SJSA1 (cell line): ENCODE results near the gene ARPC5L. TPM values are rescaled to one million over a fixed set of nuclear protein-coding genes. Genes with fewer than 3 reads are reported as not detected.
A peak's percentile ranks its signal among the peaks of the same experiment; 100 is the strongest.

Source experiments
- DNase-seq, 2 experiments: peaks; one replicate each; pipeline ENCODE4 v3.0.0-alpha.2; 2015 to 2020; ENCODE audit warnings: low spot score in 2 of 2, low read depth in 1 of 2
- H3K27ac ChIP-seq: fragments of 250-450 bp; sonication (Bioruptor Pico); 2 replicates; pipeline ENCODE4 v1.5.1; 2020; ENCODE audit warnings: mild to moderate bottlenecking, moderate library complexity
- H3K27me3 ChIP-seq: fragments of 250-450 bp; sonication (Bioruptor Pico); replicated peaks from 2 replicates; pipeline ENCODE4 v1.5.1; 2020; ENCODE audit warnings: mild to moderate bottlenecking, moderate library complexity
- H3K36me3 ChIP-seq: fragments of 250-450 bp; sonication (Bioruptor Pico); 2 replicates; pipeline ENCODE4 v1.5.1; 2020; ENCODE audit warnings: mild to moderate bottlenecking
- H3K4me1 ChIP-seq: fragments of 250-450 bp; sonication (Bioruptor Pico); replicated peaks from 2 replicates; pipeline ENCODE4 v1.6.1; 2021; ENCODE audit warnings: mild to moderate bottlenecking
- H3K4me3 ChIP-seq: fragments of 250-450 bp; sonication (Bioruptor Pico); 2 replicates; pipeline ENCODE4 v1.5.1; 2020; ENCODE audit warnings: mild to moderate bottlenecking
- H3K9me3 ChIP-seq: fragments of 250-450 bp; sonication (Bioruptor Pico); replicated peaks from 2 replicates; pipeline ENCODE4 v1.5.1; 2020; ENCODE audit warnings: mild to moderate bottlenecking
- total RNA-seq: library from RNA; depleted of rRNA; stranded (reverse); fragments of >200 nt; shearing (Covaris generic); gene quantifications from 2 replicates; pipeline ENCODE4 v1.2.3, GENCODE V29; 2014

ARPC5L gene
- total RNA-seq, 1 experiment from 2014 or later: 41.3 TPM

GRCh38 chr9:124868511-124869465 is 6.9 kb downstream of the ARPC5L start:
- Histone ChIP-seq H3K4me3 (peak overlapping the region; percentile 90), H3K27me3 (no peaks in the 10 kb centered on the region), H3K9me3 (no peaks in the 10 kb centered on the region), H3K27ac (peak overlapping the region; percentile 78), H3K36me3 (peaks cover 50% of the 10 kb centered on the region), H3K4me1 (peaks cover 17% of the 10 kb centered on the region)
- peak; percentile 84 to 85 for DNase-seq

GRCh38 chr9:124869466-124869985 is 7.6 kb downstream of the ARPC5L start:
- Histone ChIP-seq H3K27me3 (no peaks in the 10 kb centered on the region), H3K27ac (peak overlapping the region; percentile 78), H3K36me3 (peaks cover 58% of the 10 kb centered on the region), H3K4me3 (peak overlapping the region; percentile 90), H3K9me3 (no peaks in the 10 kb centered on the region), H3K4me1 (peaks cover 17% of the 10 kb centered on the region)
- peak in 1 of 2 experiments; percentile 31 for DNase-seq

- Histone ChIP-seq H3K27ac (peak overlapping the region; percentile 78; the same call in 1 of the 2 replicates), H3K4me1 (peaks cover 17% of the 10 kb centered on the region), H3K27me3 (no peaks in the 10 kb centered on the region), H3K4me3 (peak overlapping the region; percentile 90), H3K36me3 (peaks cover 63% of the 10 kb centered on the region), H3K9me3 (no peaks in the 10 kb centered on the region)
- DNase-seq: peak in 1 of 2 experiments; percentile 42
Measured at GRCh38 chr9:124869986-124870560, 8.1 kb downstream of the ARPC5L start.

DNA sequence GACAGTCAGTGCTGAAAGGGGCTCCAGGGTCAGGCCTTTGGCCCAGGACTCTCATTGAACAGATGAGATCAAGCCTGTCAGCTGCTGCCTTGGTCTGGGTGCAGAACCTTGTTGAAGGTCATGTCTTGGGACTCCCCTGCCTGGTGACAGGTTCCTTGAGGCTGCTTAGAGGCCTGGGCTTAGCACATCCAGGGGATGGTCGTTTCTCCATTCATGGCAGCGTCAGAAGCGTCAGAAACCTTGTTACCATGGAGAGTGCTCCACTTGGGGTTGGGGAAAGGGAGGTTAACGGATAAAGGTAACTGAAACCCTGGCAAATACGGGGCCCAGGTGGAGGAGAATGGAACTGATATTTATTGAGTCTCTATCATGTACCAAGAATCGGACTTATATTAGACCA is 8.8 kb downstream of the ARPC5L start:
- Histone ChIP-seq H3K36me3 (peaks cover 70% of the 10 kb centered on the region), H3K9me3 (no peaks in the 10 kb centered on the region), H3K4me1 (peaks cover 17% of the 10 kb centered on the region), H3K4me3 (peak overlapping the region; percentile 90), H3K27ac (0 out of 2 replicates have a peak overlapping the region, but pooled peaks have one; percentile 10), H3K27me3 (no peaks in the 10 kb centered on the region)
- no peak for DNase-seq

DNA sequence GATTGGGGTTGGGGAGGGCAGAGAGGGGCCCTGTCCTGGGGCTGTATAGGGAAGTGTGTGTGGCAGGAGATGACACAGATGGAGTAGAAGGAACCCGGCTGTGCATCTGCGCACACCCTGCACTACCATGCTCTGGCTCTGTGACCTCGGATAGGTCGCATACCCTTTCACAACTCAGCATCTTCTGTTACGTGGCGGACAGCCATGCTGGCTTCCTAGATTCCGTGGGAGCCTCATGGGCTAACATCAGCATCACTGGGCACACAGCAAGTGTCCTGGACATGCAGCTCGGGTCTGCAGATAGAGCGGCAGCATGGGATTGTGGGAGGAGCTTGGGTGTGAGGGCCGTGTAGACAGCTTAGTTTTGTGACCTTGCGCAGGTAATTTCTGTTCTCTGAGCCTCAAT is 9.2 kb downstream of the ARPC5L start:
- no peaks in the 10 kb centered on the region for H3K27me3 ChIP-seq
- H3K36me3 ChIP-seq: peaks cover 74% of the 10 kb centered on the region
- no peak overlapping the region for H3K27ac ChIP-seq
- H3K4me1 ChIP-seq: peaks cover 17% of the 10 kb centered on the region
- no peak overlapping the region; the same call in 1 of the 2 replicates for H3K4me3 ChIP-seq
- no peaks in the 10 kb centered on the region for H3K9me3 ChIP-seq
- no peak for DNase-seq

DNA sequence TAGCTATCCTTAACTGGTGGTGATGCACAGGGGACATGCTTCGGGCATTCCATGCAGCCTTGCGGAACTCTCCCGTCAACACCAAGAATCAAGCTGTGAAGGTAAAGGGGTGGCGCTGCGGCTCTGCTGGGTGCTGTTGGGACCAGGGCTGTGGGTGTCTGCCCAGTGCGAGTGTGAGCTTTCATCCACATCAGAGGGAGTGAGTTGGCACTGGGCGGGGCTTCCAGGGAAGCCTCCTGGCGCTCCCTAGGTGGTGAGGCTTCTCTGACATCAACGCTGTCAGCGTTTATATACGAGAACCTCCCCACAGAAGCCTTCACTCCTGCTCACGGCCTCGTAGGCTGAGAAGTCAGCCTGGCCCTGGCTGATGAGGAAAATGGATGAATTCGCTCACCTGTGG is 11.7 kb downstream of the ARPC5L start:
- Histone ChIP-seq H3K27me3 (no peaks in the 10 kb centered on the region), H3K36me3 (peaks cover 96% of the 10 kb centered on the region), H3K4me1 (peaks cover 8% of the 10 kb centered on the region), H3K4me3 (no peak overlapping the region), H3K27ac (no peak overlapping the region), H3K9me3 (no peaks in the 10 kb centered on the region)
- DNase-seq: no peak

DNA sequence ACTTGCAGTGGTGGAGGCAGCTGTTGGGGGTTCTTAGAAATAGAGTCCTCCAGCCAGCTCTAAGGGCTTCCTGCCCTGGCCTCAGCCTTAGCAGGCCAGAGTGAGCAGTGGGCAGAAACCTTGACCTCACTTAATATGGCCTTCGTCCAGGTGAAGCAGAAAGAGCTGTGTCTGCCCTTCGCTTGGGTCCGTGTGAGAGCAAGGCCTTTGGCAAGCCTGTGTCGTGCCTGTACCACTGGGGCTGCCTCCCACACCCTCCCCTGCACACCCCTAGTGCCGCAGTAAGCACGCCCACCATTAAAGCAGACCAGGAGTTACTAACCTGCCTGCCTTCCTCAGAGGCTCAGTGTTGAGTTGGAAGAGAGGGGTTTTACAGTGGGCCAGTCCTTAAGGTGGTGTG is 13.6 kb downstream of the ARPC5L start:
- H3K27ac ChIP-seq: no peak overlapping the region
- no peak for DNase-seq
- H3K36me3 ChIP-seq: peaks cover 94% of the 10 kb centered on the region
- no peaks in the 10 kb centered on the region for H3K9me3 ChIP-seq
- no peaks in the 10 kb centered on the region for H3K27me3 ChIP-seq
- H3K4me1 ChIP-seq: peaks cover 6% of the 10 kb centered on the region
- no peak overlapping the region for H3K4me3 ChIP-seq

- Histone ChIP-seq H3K9me3 (no peaks in the 10 kb centered on the region), H3K4me3 (no peak overlapping the region), H3K36me3 (peaks cover 88% of the 10 kb centered on the region), H3K27ac (no peak overlapping the region), H3K4me1 (no peaks in the 10 kb centered on the region), H3K27me3 (no peaks in the 10 kb centered on the region)
- no peak for DNase-seq
Measured at GRCh38 chr9:124877021-124877782, 15.3 kb downstream of the ARPC5L start.

DNA sequence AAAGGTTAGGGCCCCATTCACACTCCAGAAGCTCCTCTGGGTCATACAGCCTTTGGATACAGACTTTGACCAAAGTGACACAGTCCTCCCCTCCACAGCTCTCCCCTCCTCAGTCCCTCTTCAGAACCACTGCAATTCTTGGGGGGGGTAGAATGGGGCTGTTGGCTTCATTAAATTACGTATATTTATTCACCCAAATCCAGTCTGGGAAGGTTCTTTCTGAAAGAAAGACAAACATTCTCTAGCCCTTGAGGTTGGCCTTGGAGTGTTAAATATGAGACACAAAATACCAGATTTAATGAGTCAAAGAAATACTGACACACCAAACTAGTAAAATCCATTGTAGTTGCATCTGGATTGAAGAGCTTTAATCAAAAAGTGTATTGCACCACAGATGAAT is 16.1 kb downstream of the ARPC5L start:
- H3K4me3 ChIP-seq: no peak overlapping the region
- H3K9me3 ChIP-seq: no peaks in the 10 kb centered on the region
- H3K27ac ChIP-seq: no peak overlapping the region
- H3K27me3 ChIP-seq: no peaks in the 10 kb centered on the region
- no peak for DNase-seq
- H3K4me1 ChIP-seq: no peaks in the 10 kb centered on the region
- peaks cover 80% of the 10 kb centered on the region for H3K36me3 ChIP-seq

DNA sequence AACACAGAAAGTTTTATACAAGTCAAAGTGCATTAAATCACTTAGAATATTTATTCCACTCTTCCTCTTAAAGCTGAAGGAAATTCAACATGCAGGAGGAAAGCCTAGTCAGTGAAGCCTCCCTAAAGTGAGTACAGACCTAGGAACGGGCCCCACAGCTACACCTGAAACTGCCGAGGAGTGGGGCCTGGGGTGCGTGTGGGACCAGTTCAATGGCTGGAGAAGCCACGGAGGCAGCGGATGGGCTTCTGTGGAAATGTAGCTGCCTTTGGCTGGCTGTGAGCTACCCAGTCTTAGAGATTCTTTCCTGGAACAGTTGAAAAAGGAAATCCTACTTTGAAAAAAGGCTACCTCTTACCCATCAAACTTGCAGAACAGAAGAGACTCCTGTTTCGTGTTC is 16.6 kb downstream of the ARPC5L start:
- no peak for DNase-seq

DNA sequence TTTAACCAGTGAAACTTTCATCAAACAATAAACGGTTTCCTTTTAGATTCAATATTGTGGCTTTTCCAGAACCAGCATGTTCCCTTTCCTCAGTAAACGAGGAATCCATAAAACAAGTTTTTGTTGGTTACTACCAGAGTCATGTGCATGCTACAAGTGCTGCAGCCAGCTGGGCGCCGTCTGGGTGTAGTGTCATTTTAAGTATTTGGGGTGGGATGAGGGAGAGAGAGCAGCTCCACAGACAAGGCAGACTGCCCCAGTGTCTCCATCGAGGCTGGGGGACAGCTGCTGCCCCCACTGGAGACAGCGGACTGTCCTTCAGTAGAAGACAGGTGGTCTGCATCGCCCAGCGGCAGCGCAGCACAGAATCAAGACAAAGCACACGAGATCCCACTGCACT is 17.3 kb downstream of the ARPC5L start:
- Histone ChIP-seq H3K27ac (no peak overlapping the region), H3K27me3 (no peaks in the 10 kb centered on the region), H3K4me1 (no peaks in the 10 kb centered on the region), H3K4me3 (no peak overlapping the region), H3K36me3 (peaks cover 68% of the 10 kb centered on the region), H3K9me3 (no peaks in the 10 kb centered on the region)
- no peak for DNase-seq

More for the DNA sequence above, 16.6 kb downstream of the ARPC5L start:
- Histone ChIP-seq H3K9me3 (no peaks in the 10 kb centered on the region), H3K4me1 (no peaks in the 10 kb centered on the region), H3K36me3 (peaks cover 75% of the 10 kb centered on the region), H3K4me3 (no peak overlapping the region), H3K27ac (no peak overlapping the region), H3K27me3 (no peaks in the 10 kb centered on the region)

GRCh38 chr9:124880501-124880900 is 18.6 kb downstream of the ARPC5L start:
- no peaks in the 10 kb centered on the region for H3K9me3 ChIP-seq
- no peak overlapping the region for H3K27ac ChIP-seq
- no peak overlapping the region for H3K4me3 ChIP-seq
- H3K4me1 ChIP-seq: peaks cover 5% of the 10 kb centered on the region; the same call in 1 of the 2 replicates
- peaks cover 55% of the 10 kb centered on the region for H3K36me3 ChIP-seq
- DNase-seq: no peak
- no peaks in the 10 kb centered on the region for H3K27me3 ChIP-seq

- DNase-seq: no peak
- Histone ChIP-seq H3K27me3 (no peaks in the 10 kb centered on the region), H3K4me1 (peaks cover 5% of the 10 kb centered on the region; the same call in 1 of the 2 replicates), H3K4me3 (no peak overlapping the region), H3K9me3 (no peaks in the 10 kb centered on the region), H3K27ac (no peak overlapping the region), H3K36me3 (peaks cover 51% of the 10 kb centered on the region)
Measured at GRCh38 chr9:124881138-124881743, 19.3 kb downstream of the ARPC5L start.
